Adipocyte (in vitro differentiated cells): ENCODE measurements around the gene ZNG1A.
"Not testable (repeated sequence)": the region's sequence is repeated elsewhere in the genome, so short reads cannot be mapped to it uniquely, and the experiment has no call there.

Experiments used
- DNase-seq: peaks from one replicate; pipeline ENCODE4 v3.0.0-alpha.2; 2015; ENCODE audit warnings: low read depth
- H3K27me3 ChIP-seq: replicated peaks from 2 replicates; pipeline ENCODE4 v1.7.0; 2013; ENCODE audit warnings: mild to moderate bottlenecking, low read length, moderate library complexity; ENCODE audit not compliant: control insufficient read depth, insufficient read depth
- H3K36me3 ChIP-seq: 2 replicates; pipeline ENCODE4 v1.7.0; 2013; ENCODE audit warnings: low read length, mild to moderate bottlenecking, moderate library complexity; ENCODE audit not compliant: control insufficient read depth, insufficient read depth, severe bottlenecking
- H3K4me1 ChIP-seq: 2 replicates; pipeline ENCODE4 v1.7.0; 2013; ENCODE audit warnings: mild to moderate bottlenecking, low read length, moderate library complexity; ENCODE audit not compliant: control insufficient read depth, insufficient read depth
- H3K4me3 ChIP-seq: 2 replicates; pipeline ENCODE4 v1.7.0; 2013; ENCODE audit warnings: mild to moderate bottlenecking, low read length, moderate library complexity
- H3K9ac ChIP-seq: 2 replicates; pipeline ENCODE4 v1.7.0; 2013; ENCODE audit warnings: mild to moderate bottlenecking, low read length, moderate library complexity
- H3K9me3 ChIP-seq: 2 replicates; pipeline ENCODE4 v1.7.0; 2013; ENCODE audit warnings: mild to moderate bottlenecking, low read length, moderate library complexity; ENCODE audit not compliant: control insufficient read depth

ZNG1A gene

GRCh38 chr9:110672-111071, 68.2 kb downstream of the ZNG1A start:
- not testable (repeated sequence) for DNase-seq, H3K9ac ChIP-seq
- H3K27me3 ChIP-seq: peaks cover 17% of the 10 kb centered on the region

DNA sequence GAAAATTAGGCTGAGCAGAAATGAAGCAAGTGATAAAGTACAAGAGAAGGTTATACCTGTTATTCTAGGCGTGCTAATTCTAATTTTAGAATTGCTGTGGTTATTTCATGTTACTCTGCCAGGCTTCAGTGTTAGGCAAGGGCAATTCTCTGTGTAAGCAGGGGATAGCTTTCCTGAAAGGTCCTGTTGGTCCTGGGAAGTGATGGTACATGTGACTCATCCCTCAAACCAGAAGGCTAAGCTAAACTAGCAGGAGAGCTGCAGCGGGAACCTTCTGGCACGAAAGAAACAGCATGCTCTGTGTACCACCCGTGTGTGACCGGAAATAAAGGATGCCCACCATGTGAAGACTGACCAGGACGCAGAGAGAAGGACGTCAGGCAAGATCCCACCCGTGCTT, 69.3 kb downstream of the ZNG1A start:
- H3K36me3 ChIP-seq, H3K9me3 ChIP-seq, H3K4me3 ChIP-seq, DNase-seq, H3K4me1 ChIP-seq, H3K9ac ChIP-seq: not testable (repeated sequence)
- peaks cover 11% of the 10 kb centered on the region for H3K27me3 ChIP-seq

More at GRCh38 chr9:110672-111071, 68.2 kb downstream of the ZNG1A start:
- not testable (repeated sequence) for H3K4me1 ChIP-seq, H3K36me3 ChIP-seq, H3K9me3 ChIP-seq, H3K4me3 ChIP-seq

DNA sequence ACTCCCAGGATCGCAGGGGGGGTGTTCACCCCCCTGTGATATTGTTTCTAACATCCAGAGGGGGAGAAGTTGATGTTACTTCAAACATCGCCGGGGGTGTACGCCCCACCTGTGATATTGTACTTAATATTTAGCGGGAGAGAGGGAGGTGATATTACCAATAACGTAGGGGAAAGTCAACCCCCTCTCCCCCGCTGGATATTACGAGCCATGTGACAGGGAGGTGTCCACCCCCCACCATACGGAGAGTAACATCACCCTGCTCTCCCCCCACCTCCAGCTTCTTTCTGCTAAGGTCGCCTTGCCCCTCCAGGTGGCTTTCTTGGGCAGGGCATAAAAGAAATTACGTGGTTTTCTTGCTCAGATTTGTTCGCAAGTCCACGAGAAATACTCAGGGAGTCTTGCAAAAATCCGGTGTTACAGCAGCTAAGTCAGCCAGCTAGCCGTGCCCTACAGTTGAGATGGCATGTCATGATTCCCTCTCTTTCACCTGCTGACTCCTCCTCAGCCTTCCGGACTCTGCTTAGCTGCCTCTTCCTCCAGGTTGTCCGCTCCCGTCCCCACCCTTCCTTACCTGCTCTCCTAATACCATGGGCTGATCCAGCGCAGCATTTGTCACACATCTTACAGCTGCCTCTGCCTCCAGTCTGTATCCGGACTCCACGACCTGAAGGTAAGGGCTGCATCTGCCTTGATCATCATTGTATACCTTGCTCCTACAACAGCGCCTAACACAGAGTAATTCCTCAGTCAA, 69.9 kb downstream of the ZNG1A start:
- peaks cover 11% of the 10 kb centered on the region for H3K27me3 ChIP-seq
- not testable (repeated sequence) for H3K36me3 ChIP-seq, H3K9me3 ChIP-seq, DNase-seq, H3K4me1 ChIP-seq, H3K4me3 ChIP-seq, H3K9ac ChIP-seq

DNA sequence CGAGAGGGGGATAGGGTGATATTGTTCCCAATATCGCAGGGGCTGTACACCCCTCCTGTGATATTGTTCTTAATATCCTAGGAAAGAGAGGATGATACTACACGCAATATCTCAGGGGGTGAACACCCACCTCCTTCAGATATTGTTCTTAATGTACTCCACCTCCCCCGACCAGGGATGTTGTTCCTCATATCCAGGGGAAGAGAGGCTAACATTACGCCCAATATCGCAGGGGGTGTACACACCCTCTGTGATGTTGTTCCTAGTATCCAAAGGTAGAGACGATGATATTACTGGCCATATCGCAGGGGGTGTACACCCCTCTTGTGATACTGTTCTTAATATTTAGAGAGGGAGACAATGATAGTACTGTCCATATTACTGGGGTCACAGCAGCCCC, 72.9 kb downstream of the ZNG1A start:
- H3K9me3 ChIP-seq, H3K4me3 ChIP-seq, H3K27me3 ChIP-seq, H3K9ac ChIP-seq, DNase-seq, H3K36me3 ChIP-seq, H3K4me1 ChIP-seq: not testable (repeated sequence)

DNA sequence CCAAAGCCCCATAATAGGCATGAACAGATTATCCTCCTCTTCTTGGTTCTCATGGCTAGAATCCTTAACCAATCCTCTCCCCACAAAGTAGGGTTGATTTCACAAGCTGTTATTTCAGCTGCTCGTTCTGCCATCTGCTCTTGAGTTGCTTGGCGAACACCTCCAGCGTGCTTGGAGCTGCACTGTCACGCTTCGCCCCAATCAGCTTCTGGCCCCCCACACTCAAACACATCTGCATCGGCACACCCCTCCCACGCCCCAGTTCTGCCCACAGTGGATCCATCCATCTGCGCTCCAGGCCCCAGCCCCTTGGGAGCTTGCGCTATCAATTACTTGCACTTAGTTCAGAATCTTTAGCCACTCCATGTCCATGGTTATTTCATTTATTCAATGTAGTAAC, 78.4 kb downstream of the ZNG1A start:
- not testable (repeated sequence) for H3K27me3 ChIP-seq, H3K36me3 ChIP-seq, H3K9ac ChIP-seq

GRCh38 chr9:99867-100266, 79.0 kb downstream of the ZNG1A start:
- not testable (repeated sequence) for H3K4me1 ChIP-seq, H3K9me3 ChIP-seq, H3K27me3 ChIP-seq, DNase-seq, H3K9ac ChIP-seq, H3K4me3 ChIP-seq, H3K36me3 ChIP-seq

More for the DNA sequence above, 78.4 kb downstream of the ZNG1A start:
- DNase-seq, H3K4me3 ChIP-seq, H3K9me3 ChIP-seq, H3K4me1 ChIP-seq: not testable (repeated sequence)

GRCh38 chr9:98775-99174, 80.1 kb downstream of the ZNG1A start:
- H3K4me3 ChIP-seq, H3K4me1 ChIP-seq, H3K9ac ChIP-seq, H3K9me3 ChIP-seq, H3K36me3 ChIP-seq, DNase-seq, H3K27me3 ChIP-seq: not testable (repeated sequence)

- H3K4me1 ChIP-seq, H3K9ac ChIP-seq, H3K4me3 ChIP-seq, H3K27me3 ChIP-seq, H3K36me3 ChIP-seq, H3K9me3 ChIP-seq, DNase-seq: not testable (repeated sequence)
Measured at GRCh38 chr9:94992-95391, 83.9 kb downstream of the ZNG1A start.

- H3K4me1 ChIP-seq, DNase-seq, H3K27me3 ChIP-seq, H3K9me3 ChIP-seq, H3K36me3 ChIP-seq, H3K4me3 ChIP-seq, H3K9ac ChIP-seq: not testable (repeated sequence)
Measured at GRCh38 chr9:94323-94722, 84.5 kb downstream of the ZNG1A start.

DNA sequence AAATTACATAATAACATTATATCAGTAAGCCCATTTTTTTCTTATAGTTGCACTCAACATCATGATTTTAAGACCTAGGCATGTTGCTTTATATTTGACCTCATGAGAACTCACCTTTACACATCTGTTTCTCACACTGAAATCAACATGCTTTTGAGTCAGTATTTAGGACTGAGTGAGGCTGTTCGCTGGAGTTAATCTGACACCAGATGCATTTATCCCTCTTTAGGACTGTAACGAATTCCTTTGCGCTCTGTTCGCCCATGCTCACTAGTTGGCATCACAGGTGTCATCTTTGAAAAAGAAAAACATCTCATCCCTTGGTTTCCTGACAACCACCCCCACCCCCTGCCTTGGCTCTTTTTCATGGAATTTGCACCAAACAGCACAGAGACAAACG, 84.9 kb downstream of the ZNG1A start:
- not testable (repeated sequence) for H3K4me3 ChIP-seq, H3K9ac ChIP-seq, H3K36me3 ChIP-seq, H3K27me3 ChIP-seq, H3K4me1 ChIP-seq, DNase-seq, H3K9me3 ChIP-seq

GRCh38 chr9:90851-91250, 88.0 kb downstream of the ZNG1A start:
- not testable (repeated sequence) for H3K9me3 ChIP-seq, H3K36me3 ChIP-seq, H3K4me3 ChIP-seq, H3K27me3 ChIP-seq, H3K9ac ChIP-seq, DNase-seq, H3K4me1 ChIP-seq

DNA sequence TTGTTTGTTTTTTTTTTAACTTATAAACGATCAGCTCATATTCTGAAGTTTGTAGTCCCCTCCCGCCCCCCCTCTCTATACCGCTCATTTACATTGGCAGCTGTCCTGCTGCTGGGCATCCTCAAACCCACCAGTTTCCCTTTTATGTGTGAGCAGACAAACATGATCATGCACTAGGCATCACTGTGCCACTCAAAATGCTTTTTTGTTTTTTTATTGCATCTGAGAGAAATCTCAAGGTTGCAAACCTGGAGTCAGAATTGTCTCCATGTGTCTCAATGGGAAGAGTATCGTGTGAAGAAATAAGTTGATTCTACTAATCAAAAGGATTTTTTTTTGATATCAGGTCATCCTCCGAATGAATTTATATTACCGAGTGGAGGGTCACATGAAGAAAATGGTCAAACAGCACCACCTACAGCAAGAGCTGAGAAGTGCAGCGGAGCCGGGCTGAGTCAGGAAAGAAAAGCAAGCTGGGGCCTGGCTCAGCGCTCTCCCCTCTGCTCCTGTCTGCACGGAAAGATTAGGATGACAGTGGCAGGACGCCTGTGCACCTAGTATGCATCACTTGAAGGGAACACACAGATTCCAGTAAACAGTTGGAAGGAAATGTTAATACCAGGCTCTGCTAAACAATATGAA, 90.3 kb downstream of the ZNG1A start:
- not testable (repeated sequence) for H3K4me1 ChIP-seq, H3K27me3 ChIP-seq, DNase-seq, H3K36me3 ChIP-seq, H3K9ac ChIP-seq, H3K9me3 ChIP-seq, H3K4me3 ChIP-seq
